MM.1S (cell line): ENCODE results near the gene PASK.

Experiments
- CTCF ChIP-seq: fragments of 300-600 bp; sonication (generic); IDR thresholded peaks from 2 replicates; pipeline ENCODE4 v1.5.1; 2016; ENCODE audit warnings: antibody characterized with exemption, low read length, mixed read lengths
- EZH2phosphoT487 ChIP-seq: fragments of 300-600 bp; sonication (generic); IDR thresholded peaks from 2 replicates; pipeline ENCODE4 v1.6.1; 2018; ENCODE audit warnings: antibody characterized with exemption, low read length

GRCh38 chr2:241095594-241096290 lies 53.5 kb downstream of the PASK start:
- no peak for TF ChIP-seq CTCF
- TF ChIP-seq EZH2phosphoT487: no peak
